SK-N-SH (cell line): ENCODE data around the gene SLC9A4.

Experiments used
- CTCF ChIP-seq: fragments of 200-600 bp; sonication (generic); IDR thresholded peaks from 2 replicates; pipeline ENCODE4 v1.6.1; 2017; ENCODE audit warnings: antibody characterized with exemption, mild to moderate bottlenecking, moderate library complexity
- ELF1 ChIP-seq: IDR thresholded peaks from 2 replicates; pipeline ENCODE4 v1.4.0; 2012
- EP300 ChIP-seq, 2 experiments: IDR thresholded peaks; 2 replicates each; pipeline versions ENCODE4 v1.4.0 to v1.6.1; 2012; ENCODE audit warnings: borderline replicate concordance in 1 of 2, low read depth in 1 of 2, low read length in 1 of 2
- EZH2phosphoT487 ChIP-seq: fragments of 200-600 bp; sonication (generic); IDR thresholded peaks from 2 replicates; pipeline ENCODE4 v1.6.1; 2017; ENCODE audit warnings: low read depth, mixed run types, mild to moderate bottlenecking, antibody characterized with exemption, moderate library complexity, borderline replicate concordance
- FOSL2 ChIP-seq: IDR thresholded peaks from 2 replicates; pipeline ENCODE4 v1.4.0; 2012; ENCODE audit warnings: low read depth, mild to moderate bottlenecking, moderate library complexity, borderline replicate concordance
- FOXM1 ChIP-seq: IDR thresholded peaks from 2 replicates; pipeline ENCODE4 v1.4.0; 2012; ENCODE audit warnings: low read depth, mild to moderate bottlenecking
- JUND ChIP-seq: IDR thresholded peaks from 2 replicates; pipeline ENCODE4 v1.4.0; 2012
- POLR2AphosphoS5 ChIP-seq: IDR thresholded peaks from 2 replicates; pipeline ENCODE4 v1.6.1; 2012; ENCODE audit warnings: low read depth, low read length
- RAD21 ChIP-seq: IDR thresholded peaks from 2 replicates; pipeline ENCODE4 v1.6.1; 2012; ENCODE audit warnings: mild to moderate bottlenecking, low read length
- REST ChIP-seq: IDR thresholded peaks from 2 replicates; pipeline ENCODE4 v1.6.1; 2012; ENCODE audit warnings: mild to moderate bottlenecking, low read depth, low read length, moderate library complexity
- YY1 ChIP-seq: IDR thresholded peaks from 2 replicates; pipeline ENCODE4 v1.4.0; 2012; ENCODE audit warnings: low read depth, mild to moderate bottlenecking

- TF ChIP-seq EZH2phosphoT487 (no peak), CTCF (no peak), POLR2AphosphoS5 (no peak), FOSL2 (no peak), ELF1 (no peak), RAD21 (no peak), REST (no peak), JUND (no peak), FOXM1 (no peak), EP300 (IDR thresholded peaks at IDR 0.05; ENCODE audit: borderline replicate concordance in 1 of 2, low read depth in 1 of 2, low read length in 1 of 2) (no peak), YY1 (no peak)
Measured at GRCh38 chr2:102455061-102455670, 17.9 kb upstream of the SLC9A4 start.
